Esophagus (tissue), 2 donors: ENCODE measurements around the gene PAQR5. TPM values are rescaled to one million over a fixed set of nuclear protein-coding genes. Genes with fewer than 3 reads are reported as not detected.
"Not testable (repeated sequence)": the region's sequence is repeated elsewhere in the genome, so short reads cannot be mapped to it uniquely, and the experiment has no call there.

Experiments
- H3K27ac ChIP-seq, 2 donors: one replicate each; pipeline ENCODE4 v1.5.1; 2013; ENCODE audit warnings: low read depth in 2 of 2, mild to moderate bottlenecking in 2 of 2, inconsistent platforms in 1 of 2, low read length in 1 of 2, moderate library complexity in 1 of 2
- H3K27me3 ChIP-seq, 2 donors: one replicate each; pipeline ENCODE4 v1.6.1; 2013; ENCODE audit warnings: low read length in 2 of 2, control low read depth in 1 of 2, mild to moderate bottlenecking in 1 of 2; ENCODE audit not compliant: insufficient read depth in 2 of 2, control insufficient read depth in 1 of 2
- H3K36me3 ChIP-seq, 2 donors: one replicate each; pipeline ENCODE4 v1.6.1; 2013; ENCODE audit warnings: low read length in 1 of 2; ENCODE audit not compliant: control insufficient read depth in 2 of 2, insufficient read depth in 2 of 2
- H3K4me1 ChIP-seq, 2 donors: one replicate each; pipeline ENCODE4 v1.6.1; 2013; ENCODE audit warnings: low read length in 1 of 2; ENCODE audit not compliant: control insufficient read depth in 2 of 2, insufficient read depth in 2 of 2
- H3K4me3 ChIP-seq, 2 donors: one replicate each; pipeline ENCODE4 v1.5.1; 2013; ENCODE audit warnings: low read length in 2 of 2, mild to moderate bottlenecking in 2 of 2, low read depth in 1 of 2, moderate library complexity in 1 of 2
- H3K9me3 ChIP-seq, 2 donors: one replicate each; pipeline ENCODE4 v1.6.1; 2013; ENCODE audit warnings: mild to moderate bottlenecking in 2 of 2, low read depth in 1 of 2, low read length in 1 of 2, moderate library complexity in 1 of 2; ENCODE audit not compliant: control insufficient read depth in 2 of 2, insufficient read depth in 1 of 2
- WGBS, 2 donors: extraction: QIAGEN DNeasy Blood & Tissue Kit; methylation state at CpG; one replicate each; pipeline ENCODE4 v1.1.7; 2013; 5-methylcytosine and 5-hydroxymethylcytosine counted together
- polyA plus RNA-seq, 2 donors: library from polyadenylated mRNA; stranded (reverse); fragments of 200-250 nt; gene quantifications; one replicate each; pipeline ENCODE4 v1.2.3, GENCODE V29; 2013
- donor health status: healthy with polysubstance abuse.
- donor health status: Bipolar disorder and iron deficiency.

Gene PAQR5
- polyA plus RNA-seq, 2 donors, result 8.5 to 10.5 TPM

GRCh38 chr15:69279636-69280035 is 19.1 kb upstream of the PAQR5 start:
- no peak overlapping the region for H3K4me3 ChIP-seq
- no peaks in the 10 kb centered on the region for H3K4me1 ChIP-seq
- H3K27ac ChIP-seq, result no peak overlapping the region
- no peaks in the 10 kb centered on the region for H3K9me3 ChIP-seq
- H3K27me3 ChIP-seq, result no peaks in the 10 kb centered on the region
- 91% methylated on average over 7 of the region's 7 CpGs for WGBS, 2 donors
- no peaks in the 10 kb centered on the region for H3K36me3 ChIP-seq

GRCh38 chr15:69280783-69281182 is 17.9 kb upstream of the PAQR5 start:
- H3K4me3 ChIP-seq, result no peak overlapping the region
- H3K27ac ChIP-seq, result no peak overlapping the region
- H3K4me1 ChIP-seq, result no peaks in the 10 kb centered on the region
- WGBS, 2 donors, result 71 to 74% methylated on average over 5 of the region's 5 CpGs
- H3K9me3 ChIP-seq, result no peaks in the 10 kb centered on the region
- no peaks in the 10 kb centered on the region for H3K27me3 ChIP-seq
- H3K36me3 ChIP-seq, result no peaks in the 10 kb centered on the region

GRCh38 chr15:69282104-69282743 is 16.5 kb upstream of the PAQR5 start:
- 86 to 94% methylated on average over 9 of the region's 9 CpGs for WGBS, 2 donors

GRCh38 chr15:69285834-69286233 is 12.9 kb upstream of the PAQR5 start:
- H3K4me1 ChIP-seq, result peaks cover 3 to 9% of the 10 kb centered on the region in 2 donors
- no peak overlapping the region for H3K4me3 ChIP-seq
- no peaks in the 10 kb centered on the region for H3K9me3 ChIP-seq
- H3K36me3 ChIP-seq, result no peaks in the 10 kb centered on the region
- WGBS, 2 donors, result 95% methylated on average over 12 of the region's 12 CpGs
- no peaks in the 10 kb centered on the region for H3K27me3 ChIP-seq
- H3K27ac ChIP-seq, result no peak overlapping the region

More at GRCh38 chr15:69282104-69282743, 16.5 kb upstream of the PAQR5 start:
- no peaks in the 10 kb centered on the region for H3K36me3 ChIP-seq
- no peak overlapping the region for H3K4me3 ChIP-seq
- no peaks in the 10 kb centered on the region for H3K27me3 ChIP-seq
- H3K4me1 ChIP-seq, result no peaks in the 10 kb centered on the region
- no peaks in the 10 kb centered on the region for H3K9me3 ChIP-seq
- H3K27ac ChIP-seq, result no peak overlapping the region

GRCh38 chr15:69288011-69288410 is 10.7 kb upstream of the PAQR5 start:
- no peak overlapping the region for H3K27ac ChIP-seq
- no peaks in the 10 kb centered on the region for H3K27me3 ChIP-seq
- H3K36me3 ChIP-seq, result no peaks in the 10 kb centered on the region
- H3K4me3 ChIP-seq, result no peak overlapping the region
- H3K9me3 ChIP-seq, result no peaks in the 10 kb centered on the region
- WGBS, 2 donors, result 84% methylated on average over 7 of the region's 7 CpGs
- peaks cover 3 to 9% of the 10 kb centered on the region in 2 donors for H3K4me1 ChIP-seq

- Histone ChIP-seq H3K27ac (peak overlapping the region; percentile 34 to 53), H3K4me3 (no peak overlapping the region), H3K4me1 (peaks cover 3 to 9% of the 10 kb centered on the region in 2 donors), H3K27me3 (no peaks in the 10 kb centered on the region), H3K36me3 (no peaks in the 10 kb centered on the region), H3K9me3 (no peaks in the 10 kb centered on the region)
- WGBS, 2 donors, result 61 to 66% methylated on average over 11 of the region's 11 CpGs
Measured at GRCh38 chr15:69288531-69289341, 10.0 kb upstream of the PAQR5 start.

- Histone ChIP-seq H3K36me3 (no peaks in the 10 kb centered on the region), H3K4me1 (peaks cover 3 to 9% of the 10 kb centered on the region in 2 donors), H3K4me3 (no peak overlapping the region), H3K27ac (peak overlapping the region; percentile 34 to 53), H3K9me3 (no peaks in the 10 kb centered on the region), H3K27me3 (no peaks in the 10 kb centered on the region)
- 31 to 44% methylated on average over 8 of the region's 8 CpGs for WGBS, 2 donors
Measured at GRCh38 chr15:69289342-69290146, 9.2 kb upstream of the PAQR5 start.

- Histone ChIP-seq H3K27ac (peak overlapping the region; percentile 13 to 28), H3K9me3 (no peaks in the 10 kb centered on the region)
- 46 to 48% methylated on average over 7 of the region's 7 CpGs for WGBS, 2 donors
Measured at GRCh38 chr15:69290346-69291164, 8.2 kb upstream of the PAQR5 start.

GRCh38 chr15:69291651-69292050 is 7.1 kb upstream of the PAQR5 start:
- WGBS, 2 donors, result 87 to 92% methylated on average over 10 of the region's 10 CpGs
- not testable (repeated sequence) for H3K9me3 ChIP-seq, H3K36me3 ChIP-seq, H3K4me3 ChIP-seq, H3K27ac ChIP-seq, H3K4me1 ChIP-seq, H3K27me3 ChIP-seq

More at GRCh38 chr15:69290346-69291164, 8.2 kb upstream of the PAQR5 start:
- Histone ChIP-seq H3K4me3 (no peak overlapping the region), H3K4me1 (peaks cover 3 to 9% of the 10 kb centered on the region in 2 donors), H3K36me3 (no peaks in the 10 kb centered on the region), H3K27me3 (no peaks in the 10 kb centered on the region)
